ENCODE results near the gene ALPK3.

Gene ALPK3

GRCh38 chr15:84893607-84894006 lies 76.5 kb downstream of the ALPK3 start:
- no peak for DNase-seq (ENCODE audit: low spot score)

- DNase-seq (ENCODE audit: low spot score) = no peak
These were observed 77.7 kb downstream of the ALPK3 start for GRCh38 chr15:84894736-84895425.

GRCh38 chr15:84898761-84899160 lies 81.6 kb downstream of the ALPK3 start:
- DNase-seq (ENCODE audit: low spot score) = no peak

GRCh38 chr15:84899750-84900149 lies 82.6 kb downstream of the ALPK3 start:
- DNase-seq (ENCODE audit: low spot score) = no peak

GRCh38 chr15:84901540-84901939 lies 84.4 kb downstream of the ALPK3 start:
- no peak for DNase-seq (ENCODE audit: low spot score)

GRCh38 chr15:84903751-84904150 lies 86.6 kb downstream of the ALPK3 start:
- DNase-seq (ENCODE audit: low spot score) = no peak

- peak; percentile 35 for DNase-seq (ENCODE audit: low spot score)
These were observed 87.3 kb downstream of the ALPK3 start for GRCh38 chr15:84904419-84904818.

- DNase-seq (ENCODE audit: low spot score) = no peak
These were observed 88.1 kb downstream of the ALPK3 start for GRCh38 chr15:84905016-84905916.

- no peak for DNase-seq (ENCODE audit: low spot score)
These were observed 90.6 kb downstream of the ALPK3 start for GRCh38 chr15:84907731-84908130.

GRCh38 chr15:84908564-84908963 lies 91.4 kb downstream of the ALPK3 start:
- DNase-seq (ENCODE audit: low spot score) = no peak

- no peak for DNase-seq (ENCODE audit: low spot score)
These were observed 91.9 kb downstream of the ALPK3 start for GRCh38 chr15:84909029-84909428.

GRCh38 chr15:84909782-84910181 lies 92.6 kb downstream of the ALPK3 start:
- no peak for DNase-seq (ENCODE audit: low spot score)

- no peak for DNase-seq (ENCODE audit: low spot score)
These were observed 93.9 kb downstream of the ALPK3 start for GRCh38 chr15:84910928-84911623.

- DNase-seq (ENCODE audit: low spot score) = peak; percentile 94
These were observed 94.9 kb downstream of the ALPK3 start for GRCh38 chr15:84911879-84912660.

- DNase-seq (ENCODE audit: low spot score) = no peak
These were observed 96.2 kb downstream of the ALPK3 start for GRCh38 chr15:84913360-84913723.

GRCh38 chr15:84914351-84914750 lies 97.2 kb downstream of the ALPK3 start:
- no peak for DNase-seq (ENCODE audit: low spot score)

- DNase-seq (ENCODE audit: low spot score) = peak; percentile 90
These were observed 97.9 kb downstream of the ALPK3 start for GRCh38 chr15:84914909-84915605.

GRCh38 chr15:84915606-84915958 lies 98.4 kb downstream of the ALPK3 start:
- no peak for DNase-seq (ENCODE audit: low spot score)

GRCh38 chr15:84917452-84917851 lies 100.3 kb downstream of the ALPK3 start:
- DNase-seq (ENCODE audit: low spot score) = no peak

GRCh38 chr15:84919106-84919667 lies 102.0 kb downstream of the ALPK3 start:
- DNase-seq (ENCODE audit: low spot score) = no peak

GRCh38 chr15:84921121-84921520 lies 104.0 kb downstream of the ALPK3 start:
- DNase-seq (ENCODE audit: low spot score) = no peak
